ENCODE results near the gene ZNF649. TPM values are rescaled to one million over a fixed set of nuclear protein-coding genes. Genes with fewer than 3 reads are reported as not detected.

ZNF649 gene
- total RNA-seq, 1 donor from 2014 or later: 13.5 TPM

DNA sequence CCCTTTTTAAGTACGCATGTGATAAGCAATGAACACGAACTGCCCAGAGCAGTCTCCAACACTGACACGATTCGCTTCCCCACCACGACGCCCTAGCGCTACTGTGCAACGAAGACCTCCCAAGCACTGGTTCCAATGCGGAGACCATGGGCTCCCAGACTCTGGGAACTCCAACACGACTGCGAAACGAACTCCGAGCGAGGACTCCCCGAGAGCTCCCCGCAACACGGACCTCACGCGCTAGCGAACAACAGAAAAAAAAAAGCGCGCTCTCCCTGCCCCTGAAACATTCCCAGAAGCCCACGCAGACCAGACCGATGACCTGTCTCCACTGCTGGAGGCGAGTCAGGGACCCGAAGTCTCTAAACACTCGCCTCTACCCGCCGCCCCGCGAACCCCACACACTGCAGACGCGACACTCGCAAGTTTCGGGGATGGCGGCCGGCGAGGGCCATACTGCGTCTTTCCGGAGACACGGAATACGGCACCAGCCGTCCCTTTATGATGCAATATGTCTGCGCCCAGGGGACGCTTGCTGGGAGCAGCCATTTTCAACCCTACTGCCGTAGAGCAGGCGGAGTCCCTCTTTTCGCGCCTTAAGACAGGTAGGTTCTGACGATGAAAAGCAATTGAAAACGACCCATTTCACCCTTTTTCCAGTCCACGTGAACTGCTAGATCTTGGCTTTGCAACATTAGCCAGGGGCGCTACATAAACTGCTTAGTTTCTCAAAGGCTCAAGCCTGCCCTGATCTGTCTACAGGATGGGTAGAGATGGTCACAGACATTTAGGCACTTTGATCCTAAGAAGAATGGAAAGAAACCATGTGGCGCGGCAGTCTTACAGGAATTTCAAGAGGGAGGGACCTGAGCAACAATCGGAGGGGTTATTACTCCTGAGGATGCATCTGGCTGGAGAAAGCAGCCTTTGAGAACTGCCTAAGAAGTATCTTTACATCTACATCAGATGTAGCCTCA, 17.0 kb downstream of the ZNF649 start, which contains the start of gene ZNF577:
TSS of gene ZNF577 (minus strand) at position 430 of the 977 bp plus-strand sequence. CDS start 7,569 bp downstream, outside the sequence.
- intact Hi-C loops (cut with DNase I): no loop called here
- Histone ChIP-seq H3K9me3 (peaks cover 47% of the 10 kb centered on the region), H3K27me3 (no peaks in the 10 kb centered on the region), H3K4me3 (peak within 1 kb of the TSS; percentile 43 to 53), H3K36me3 (peaks cover 13 to 42% of the 10 kb centered on the region in 2 donors), H3K4me1 (peaks cover 6% of the 10 kb centered on the region), H3K27ac (peak within 1 kb of the TSS; percentile 14)
- TF ChIP-seq POLR2AphosphoS5 (IDR thresholded peaks at IDR 0.05; ENCODE audit: insufficient read depth in 1 of 2, low read depth in 1 of 2): peak; percentile 82 to 95
- TF ChIP-seq, protein P1, sequence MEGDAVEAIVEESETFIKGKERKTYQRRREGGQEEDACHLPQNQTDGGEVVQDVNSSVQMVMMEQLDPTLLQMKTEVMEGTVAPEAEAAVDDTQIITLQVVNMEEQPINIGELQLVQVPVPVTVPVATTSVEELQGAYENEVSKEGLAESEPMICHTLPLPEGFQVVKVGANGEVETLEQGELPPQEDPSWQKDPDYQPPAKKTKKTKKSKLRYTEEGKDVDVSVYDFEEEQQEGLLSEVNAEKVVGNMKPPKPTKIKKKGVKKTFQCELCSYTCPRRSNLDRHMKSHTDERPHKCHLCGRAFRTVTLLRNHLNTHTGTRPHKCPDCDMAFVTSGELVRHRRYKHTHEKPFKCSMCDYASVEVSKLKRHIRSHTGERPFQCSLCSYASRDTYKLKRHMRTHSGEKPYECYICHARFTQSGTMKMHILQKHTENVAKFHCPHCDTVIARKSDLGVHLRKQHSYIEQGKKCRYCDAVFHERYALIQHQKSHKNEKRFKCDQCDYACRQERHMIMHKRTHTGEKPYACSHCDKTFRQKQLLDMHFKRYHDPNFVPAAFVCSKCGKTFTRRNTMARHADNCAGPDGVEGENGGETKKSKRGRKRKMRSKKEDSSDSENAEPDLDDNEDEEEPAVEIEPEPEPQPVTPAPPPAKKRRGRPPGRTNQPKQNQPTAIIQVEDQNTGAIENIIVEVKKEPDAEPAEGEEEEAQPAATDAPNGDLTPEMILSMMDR (IDR thresholded peaks at IDR 0.05): no peak
- DNase-seq (ENCODE audit: extremely low spot score in 2 of 2): no peak

DNA sequence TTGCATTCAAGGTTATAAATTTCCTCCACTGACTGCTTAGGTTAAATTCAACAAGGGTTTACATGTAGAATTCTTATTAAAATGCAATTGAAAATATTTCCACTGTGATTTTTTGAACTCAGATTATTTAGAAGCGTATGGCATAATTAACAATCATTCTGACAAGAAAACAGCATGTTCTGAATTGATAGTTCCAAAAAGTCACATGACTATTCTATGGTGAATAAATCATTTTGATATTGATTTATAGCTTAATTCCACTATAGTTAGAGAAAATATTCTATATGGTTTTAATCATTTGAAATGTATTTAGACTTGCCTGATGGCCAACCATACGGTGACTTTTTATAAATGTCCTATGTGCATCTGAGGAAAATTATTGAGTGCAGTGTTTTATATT, 20.1 kb downstream of the ZNF649 start:
- Histone ChIP-seq H3K4me1 (peaks cover 6% of the 10 kb centered on the region), H3K36me3 (peaks cover 0 to 29% of the 10 kb centered on the region in 2 donors), H3K9me3 (peaks cover 16% of the 10 kb centered on the region), H3K27me3 (no peaks in the 10 kb centered on the region), H3K27ac (no peak overlapping the region), H3K4me3 (no peak overlapping the region)
- intact Hi-C loops (cut with DNase I): no loop called here
- DNase-seq (ENCODE audit: extremely low spot score in 2 of 2): no peak
- TF ChIP-seq POLR2AphosphoS5 (IDR thresholded peaks at IDR 0.05; ENCODE audit: insufficient read depth in 1 of 2, low read depth in 1 of 2): no peak
- no peak for TF ChIP-seq POLR2A (IDR thresholded peaks at IDR 0.05)
- TF ChIP-seq, protein P1 (IDR thresholded peaks at IDR 0.05): no peak

GRCh38 chr19:51882518-51882917, 22.3 kb downstream of the ZNF649 start:
- peaks cover 6% of the 10 kb centered on the region for H3K4me1 ChIP-seq
- TF ChIP-seq POLR2AphosphoS5 (IDR thresholded peaks at IDR 0.05; ENCODE audit: insufficient read depth in 1 of 2, low read depth in 1 of 2) (no peak), POLR2A (IDR thresholded peaks at IDR 0.05) (no peak)
- TF ChIP-seq, protein P1 (IDR thresholded peaks at IDR 0.05): no peak
- no peaks in the 10 kb centered on the region for H3K9me3 ChIP-seq
- peaks cover 4 to 40% of the 10 kb centered on the region in 2 donors for H3K36me3 ChIP-seq
- no peak for DNase-seq (ENCODE audit: extremely low spot score in 2 of 2)
- no peak overlapping the region for H3K4me3 ChIP-seq
- H3K27ac ChIP-seq: no peak overlapping the region
- intact Hi-C loops (cut with DNase I): no loop called here
- H3K27me3 ChIP-seq: no peaks in the 10 kb centered on the region

DNA sequence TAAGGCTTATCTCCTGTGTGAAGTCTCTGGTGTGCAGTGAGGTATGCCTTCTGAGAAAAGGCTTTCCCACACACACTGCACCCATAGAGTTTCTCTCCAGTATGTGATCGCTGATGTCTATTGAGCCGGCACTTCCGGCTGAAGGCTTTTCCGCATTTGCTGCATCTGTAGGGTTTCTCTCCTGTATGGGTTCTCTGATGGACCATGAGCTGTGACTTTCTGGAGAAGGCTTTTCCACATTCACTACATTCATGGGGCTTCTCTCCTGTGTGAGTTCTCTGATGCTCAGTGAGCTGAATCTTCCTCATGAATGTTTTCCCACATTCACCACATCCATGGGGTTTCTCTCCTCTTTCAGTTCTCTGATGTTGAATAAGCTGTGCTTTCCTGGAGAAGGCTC, 31.7 kb downstream of the ZNF649 start:
- no peak for DNase-seq (ENCODE audit: extremely low spot score in 2 of 2)
- Histone ChIP-seq H3K27me3 (no peaks in the 10 kb centered on the region), H3K4me3 (no peak overlapping the region), H3K4me1 (no peaks in the 10 kb centered on the region), H3K36me3 (peaks cover 8 to 70% of the 10 kb centered on the region in 2 donors), H3K9me3 (peaks cover 44% of the 10 kb centered on the region), H3K27ac (no peak overlapping the region)
- TF ChIP-seq POLR2A (IDR thresholded peaks at IDR 0.05) (no peak), POLR2AphosphoS5 (IDR thresholded peaks at IDR 0.05; ENCODE audit: insufficient read depth in 1 of 2, low read depth in 1 of 2) (no peak)
- TF ChIP-seq, protein P1 (IDR thresholded peaks at IDR 0.05): no peak
- intact Hi-C loops (cut with DNase I): no loop called here

Measured in vagina (tissue), 2 donors.